ENCODE results near the gene VTCN1.

VTCN1 gene

DNA sequence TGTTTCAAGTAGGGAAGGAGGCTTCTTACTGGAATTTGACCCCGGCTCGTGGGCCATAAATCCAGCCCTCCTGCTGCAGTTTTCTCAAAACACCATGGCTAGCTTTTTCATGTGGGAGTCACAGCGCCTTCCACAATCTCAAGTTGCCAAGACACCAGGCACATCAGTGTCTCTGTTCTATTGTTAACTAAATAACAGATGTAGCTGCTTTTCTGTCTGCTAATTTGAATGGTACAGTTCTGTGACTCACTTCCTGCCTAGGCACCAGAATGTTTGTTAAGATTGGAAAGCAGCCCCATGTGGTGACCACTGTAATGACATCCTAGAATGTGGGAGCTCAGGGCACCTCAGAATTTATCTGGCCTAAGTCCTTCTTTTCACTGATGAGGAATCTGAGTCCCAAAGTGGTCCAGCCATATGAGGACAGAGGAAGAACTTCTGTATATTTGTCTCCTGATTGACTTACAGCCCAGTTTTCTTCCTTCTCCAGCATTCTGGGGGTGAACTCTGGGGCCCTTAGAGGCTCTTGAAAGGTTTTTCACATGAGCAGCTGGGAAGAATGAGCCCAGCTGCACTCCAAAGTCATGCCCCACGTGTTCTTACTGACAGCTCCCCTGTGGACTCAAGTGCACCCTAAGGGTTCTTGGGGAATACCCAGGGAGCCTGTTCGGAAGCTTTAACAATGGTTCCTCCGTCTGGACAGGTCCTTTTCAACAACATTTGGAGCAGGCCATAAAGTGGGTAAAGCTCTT, 116.7 kb downstream of the VTCN1 start:
- DNase-seq, result no peak
